Psoas muscle (tissue), 8 donors: ENCODE results near the gene PRKAG2. TPM values are rescaled to one million over a fixed set of nuclear protein-coding genes. Genes with fewer than 3 reads are reported as not detected.

Experiments
- ATAC-seq, 4 donors: fragments of 200-7000 bp; cut with Tn5 transposase; one replicate each; pipeline ENCODE4 v1.9.1; 2020; ENCODE audit warnings: moderate library complexity in 3 of 4, mild to moderate bottlenecking in 2 of 4
- DNase-seq, 2 donors: peaks; one replicate each; pipeline ENCODE4 v3.0.0-alpha.2; 2020
- H3K27ac ChIP-seq: fragments of 200-600 bp; one replicate; pipeline ENCODE4 v1.8.0; 2022
- H3K27me3 ChIP-seq, 3 donors: fragments of 200-600 bp in 1 of 3; one replicate each; pipeline versions ENCODE4 v1.6.1 to v1.8.0; 2013 to 2022; ENCODE audit warnings: low read length in 2 of 3, mild to moderate bottlenecking in 2 of 3, moderate library complexity in 1 of 3; ENCODE audit not compliant: insufficient read depth in 3 of 3
- H3K36me3 ChIP-seq, 2 donors: fragments of 200-600 bp in 1 of 2; one replicate each; pipeline versions ENCODE4 v1.6.1 to v1.8.0; 2013 to 2022; ENCODE audit warnings: low read depth in 1 of 2, mild to moderate bottlenecking in 1 of 2, moderate library complexity in 1 of 2; ENCODE audit not compliant: insufficient read depth in 1 of 2
- H3K4me1 ChIP-seq: fragments of 200-600 bp; one replicate; pipeline ENCODE4 v1.8.0; 2022
- H3K4me3 ChIP-seq: fragments of 200-600 bp; one replicate; pipeline ENCODE4 v1.8.0; 2022; ENCODE audit warnings: mild to moderate bottlenecking
- H3K9me3 ChIP-seq: fragments of 200-600 bp; one replicate; pipeline ENCODE4 v1.8.0; 2022
- CTCF ChIP-seq: fragments of 200-600 bp; IDR thresholded peaks from one replicate; pipeline ENCODE4 v1.8.0; 2022; ENCODE audit warnings: antibody characterized with exemption
- WGBS, 3 donors: extraction: QIAGEN DNeasy Blood & Tissue Kit; methylation state at CpG; one replicate each; pipeline versions ENCODE4 v1.1.6 to v1.1.7; 2013; 5-methylcytosine and 5-hydroxymethylcytosine counted together
- intact Hi-C, 2 donors: fragments of 100-400 bp; cut with DNase I; formaldehyde crosslinking; loops; one replicate each; pipeline versions ENCODE4 v1.11.0 to v1.14.2; 2022
- polyA plus RNA-seq, 3 donors: library from polyadenylated mRNA; stranded (reverse); fragments of 200-250 nt; gene quantifications; one replicate each; pipeline ENCODE4 v1.2.3, GENCODE V29; 2013
- total RNA-seq, 4 donors: library from RNA; stranded (reverse); fragmentation: NEBNext Ultra II Directional in 2 of 4; extraction: Animal tissue kit (Norgen Biotek cat#: 25700) in 2 of 4; gene quantifications; one replicate each; pipeline versions ENCODE4 v1.2.1 to v1.2.4, GENCODE V29; 2021 to 2023
- donor health status: healthy with polysubstance abuse.
- donor health status: DM: no; HTN: no; CAD: no; lungs with moderate emphysema.
- donor health status: Bipolar disorder and iron deficiency.
- donor health status: healthy.
- donor health status: DM: yes; HTN: yes; CAD: no.
- donor health status: DM: no; HTN: no; CAD: no.
- donor health status: DM: no; HTN: no; CAD: no.
- donor health status: DM: yes; HTN: yes; CAD: no.

The PRKAG2 gene
- total and polyA plus RNA-seq, 7 donors: 9.3 to 143 (median 19.8) TPM

GRCh38 chr7:151756076-151756731, 120.7 kb downstream of the PRKAG2 start:
- intact Hi-C loops: loop anchor here (5.0 to 10.0 kb wide), 4 partner anchors 191 to 389 kb away; no protein-coding TSS in a partner anchor
- H3K4me3 ChIP-seq: no peak overlapping the region
- no peak overlapping the region for H3K27ac ChIP-seq
- H3K36me3 ChIP-seq: no peaks in the 10 kb centered on the region
- ATAC-seq (no peak), DNase-seq (no peak)
- WGBS, 3 donors: 86 to 94% (median 90%) methylated on average over 18 to 19 of the region's 19 CpGs
- TF ChIP-seq CTCF: no peak
- no peaks in the 10 kb centered on the region for H3K9me3 ChIP-seq
- peaks cover 11% of the 10 kb centered on the region for H3K4me1 ChIP-seq
- H3K27me3 ChIP-seq: no peaks in the 10 kb centered on the region

- DNase-seq (peak; percentile 72 to 79), ATAC-seq (peak in 2 of 4 donors; percentile 25 to 29)
- no peaks in the 10 kb centered on the region for H3K9me3 ChIP-seq
- no peak for TF ChIP-seq CTCF
- intact Hi-C loops: loop anchor here (5.0 to 10.0 kb wide), 4 partner anchors 190 to 388 kb away; no protein-coding TSS in a partner anchor
- WGBS, 3 donors: 49 to 60% (median 56%) methylated on average over 11 of the region's 11 CpGs
- no peaks in the 10 kb centered on the region for H3K36me3 ChIP-seq
- H3K27me3 ChIP-seq: no peaks in the 10 kb centered on the region
- H3K4me3 ChIP-seq: no peak overlapping the region
- H3K4me1 ChIP-seq: peaks cover 11% of the 10 kb centered on the region
- H3K27ac ChIP-seq: no peak overlapping the region
Observed at GRCh38 chr7:151755131-151755801, 121.6 kb downstream of the PRKAG2 start.

GRCh38 chr7:151754688-151755130, 122.2 kb downstream of the PRKAG2 start:
- no peaks in the 10 kb centered on the region for H3K9me3 ChIP-seq
- no peaks in the 10 kb centered on the region for H3K27me3 ChIP-seq
- H3K36me3 ChIP-seq: no peaks in the 10 kb centered on the region
- DNase-seq (no peak), ATAC-seq (peak in 1 of 4 donors; percentile 1)
- H3K4me3 ChIP-seq: no peak overlapping the region
- H3K27ac ChIP-seq: peak overlapping the region; percentile 59
- WGBS, 3 donors: 74 to 79% (median 75%) methylated on average over 17 of the region's 17 CpGs
- H3K4me1 ChIP-seq: peaks cover 11% of the 10 kb centered on the region
- intact Hi-C loops: loop anchor here (5.0 to 10.0 kb wide), 5 partner anchors 57 to 387 kb away; no protein-coding TSS in a partner anchor
- no peak for TF ChIP-seq CTCF

- no peaks in the 10 kb centered on the region for H3K9me3 ChIP-seq
- H3K4me1 ChIP-seq: peaks cover 11% of the 10 kb centered on the region
- DNase-seq (peak; percentile 86 to 93), ATAC-seq (peak; percentile 93 to 98 (median 96))
- peak overlapping the region; percentile 59 for H3K27ac ChIP-seq
- no peaks in the 10 kb centered on the region for H3K27me3 ChIP-seq
- intact Hi-C loops: loop anchor here (5.0 to 10.0 kb wide), 4 partner anchors 57 to 299 kb away; no protein-coding TSS in a partner anchor
- 2 to 11% (median 10%) methylated on average over 14 of the region's 14 CpGs for whole genome bisulfite sequencing, 3 donors
- no peaks in the 10 kb centered on the region for H3K36me3 ChIP-seq
- peak; percentile 88 for TF ChIP-seq CTCF
- no peak overlapping the region for H3K4me3 ChIP-seq
Observed at GRCh38 chr7:151754142-151754590, 122.7 kb downstream of the PRKAG2 start.
